ENCODE data around the gene TMEM45B.
A peak's percentile ranks its signal among the peaks of the same experiment; 100 is the strongest.
"Not testable (repeated sequence)": the region's sequence is repeated elsewhere in the genome, so short reads cannot be mapped to it uniquely, and the experiment has no call there.

TMEM45B gene

DNA sequence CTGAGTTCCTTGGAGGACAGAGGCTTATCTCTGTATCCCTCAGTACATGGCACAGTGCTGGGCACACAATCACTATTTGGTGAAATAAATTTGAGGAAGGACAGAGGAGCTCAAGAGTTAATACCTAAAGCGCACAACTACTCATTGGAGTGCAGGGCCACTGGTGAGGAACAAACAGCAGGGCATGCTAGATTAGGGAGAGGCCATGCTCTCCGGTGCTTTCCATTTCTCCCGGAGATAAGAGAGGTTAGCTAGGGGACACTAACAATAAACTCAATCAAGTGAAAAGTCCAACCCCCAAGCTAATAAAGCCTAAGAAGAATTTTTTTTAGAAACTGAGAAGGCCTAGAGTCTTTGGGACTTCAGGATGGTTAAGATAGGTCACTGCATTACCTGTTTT, 50.7 kb downstream of the TMEM45B start:
- no peak for DNase-seq (ENCODE audit: low spot score)
- TF ChIP-seq, protein P1, sequence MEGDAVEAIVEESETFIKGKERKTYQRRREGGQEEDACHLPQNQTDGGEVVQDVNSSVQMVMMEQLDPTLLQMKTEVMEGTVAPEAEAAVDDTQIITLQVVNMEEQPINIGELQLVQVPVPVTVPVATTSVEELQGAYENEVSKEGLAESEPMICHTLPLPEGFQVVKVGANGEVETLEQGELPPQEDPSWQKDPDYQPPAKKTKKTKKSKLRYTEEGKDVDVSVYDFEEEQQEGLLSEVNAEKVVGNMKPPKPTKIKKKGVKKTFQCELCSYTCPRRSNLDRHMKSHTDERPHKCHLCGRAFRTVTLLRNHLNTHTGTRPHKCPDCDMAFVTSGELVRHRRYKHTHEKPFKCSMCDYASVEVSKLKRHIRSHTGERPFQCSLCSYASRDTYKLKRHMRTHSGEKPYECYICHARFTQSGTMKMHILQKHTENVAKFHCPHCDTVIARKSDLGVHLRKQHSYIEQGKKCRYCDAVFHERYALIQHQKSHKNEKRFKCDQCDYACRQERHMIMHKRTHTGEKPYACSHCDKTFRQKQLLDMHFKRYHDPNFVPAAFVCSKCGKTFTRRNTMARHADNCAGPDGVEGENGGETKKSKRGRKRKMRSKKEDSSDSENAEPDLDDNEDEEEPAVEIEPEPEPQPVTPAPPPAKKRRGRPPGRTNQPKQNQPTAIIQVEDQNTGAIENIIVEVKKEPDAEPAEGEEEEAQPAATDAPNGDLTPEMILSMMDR (IDR thresholded peaks at IDR 0.05; ENCODE audit: extremely low read depth, missing control alignments): no peak

DNA sequence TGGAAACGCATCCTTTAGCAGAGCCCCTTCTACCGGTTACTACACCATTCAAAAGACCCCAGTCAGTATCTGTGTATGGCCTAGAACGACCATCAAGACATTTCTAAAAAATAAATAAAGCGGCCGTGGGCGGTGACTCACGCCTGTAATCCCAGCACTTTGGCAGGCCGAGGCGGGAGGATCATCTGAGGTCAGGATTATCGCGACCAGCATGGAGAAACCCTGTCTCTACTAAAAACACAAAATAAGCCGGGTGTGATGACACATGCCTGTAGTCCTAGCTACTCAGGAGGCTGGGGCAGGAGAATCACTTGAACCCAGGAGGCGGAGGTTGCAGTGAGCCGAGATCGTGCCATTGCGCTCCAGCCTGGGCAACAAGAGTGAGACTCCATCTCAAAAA, 53.0 kb downstream of the TMEM45B start:
- DNase-seq (ENCODE audit: low spot score): not testable (repeated sequence)

DNA sequence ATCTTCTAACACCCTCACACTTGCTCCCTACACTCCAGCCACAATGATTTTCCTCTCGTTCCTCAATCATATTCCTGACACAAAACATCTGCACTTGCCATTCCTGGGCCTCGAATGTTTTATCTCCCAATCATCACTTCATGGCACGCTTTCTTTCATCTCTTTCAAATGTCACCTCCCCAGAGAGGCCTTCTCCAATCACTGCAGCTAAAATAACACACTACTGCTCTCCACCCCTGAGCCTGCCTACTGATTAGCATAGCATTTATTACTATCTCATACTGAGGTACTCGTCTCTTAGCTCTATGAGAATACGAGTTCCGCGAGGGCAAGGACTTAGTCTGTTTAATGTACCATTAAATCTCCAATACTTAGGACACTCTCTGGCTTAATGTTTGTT, 56.3 kb downstream of the TMEM45B start:
- no peak for DNase-seq (ENCODE audit: low spot score)
- TF ChIP-seq, protein P1 (IDR thresholded peaks at IDR 0.05; ENCODE audit: extremely low read depth, missing control alignments): no peak

DNA sequence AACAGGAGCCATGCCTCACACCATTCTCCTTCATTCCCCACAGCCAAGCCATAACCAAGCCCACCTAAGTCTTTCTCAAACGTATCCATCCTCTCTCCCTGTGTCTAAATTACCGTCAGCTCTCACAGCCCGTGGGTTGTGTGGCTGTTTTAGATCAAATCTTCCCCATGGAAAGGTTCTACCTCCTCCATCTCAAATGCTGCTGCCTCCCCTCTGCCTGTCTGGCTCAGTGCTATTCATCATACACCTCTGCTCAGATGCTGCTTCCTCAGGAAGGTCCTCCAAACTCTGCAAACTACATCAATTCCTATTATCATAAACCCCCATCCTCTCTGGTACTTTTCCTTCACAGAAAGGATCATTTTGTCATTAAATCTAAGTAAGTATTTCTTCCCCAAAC, 64.7 kb downstream of the TMEM45B start:
- no peak for DNase-seq (ENCODE audit: low spot score)
- TF ChIP-seq, protein P1 (IDR thresholded peaks at IDR 0.05; ENCODE audit: extremely low read depth, missing control alignments): no peak

DNA sequence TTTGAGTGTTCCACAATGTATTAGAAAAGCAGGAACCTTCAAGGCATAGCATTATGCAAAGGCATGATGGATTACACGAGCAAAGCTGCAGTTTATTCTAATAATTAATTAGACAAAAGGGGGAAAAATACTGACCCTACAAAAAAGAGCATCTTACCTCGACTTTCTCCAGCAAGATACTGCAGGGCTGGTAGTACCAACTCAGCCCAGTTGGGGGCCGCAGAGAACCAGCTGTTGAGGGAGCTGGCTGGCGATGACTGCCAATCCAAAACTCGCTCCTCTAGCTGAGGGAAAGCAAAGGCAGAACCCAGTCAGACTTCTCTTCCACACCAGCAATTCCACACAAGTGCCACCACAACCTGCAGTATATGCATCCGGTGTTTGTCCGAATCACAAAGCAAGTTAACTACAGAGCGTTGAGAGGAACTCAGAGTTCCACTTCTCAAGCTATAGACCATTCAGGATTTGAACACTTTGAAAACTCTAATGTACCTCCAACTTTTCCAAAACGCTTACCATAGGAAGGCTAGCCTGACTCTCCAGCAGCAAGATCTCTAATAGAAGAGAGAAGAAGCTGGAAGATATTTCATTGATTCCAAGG, 66.0 kb downstream of the TMEM45B start:
- DNase-seq (ENCODE audit: low spot score): peak; percentile 40
- TF ChIP-seq, protein P1 (IDR thresholded peaks at IDR 0.05; ENCODE audit: extremely low read depth, missing control alignments): no peak

DNA sequence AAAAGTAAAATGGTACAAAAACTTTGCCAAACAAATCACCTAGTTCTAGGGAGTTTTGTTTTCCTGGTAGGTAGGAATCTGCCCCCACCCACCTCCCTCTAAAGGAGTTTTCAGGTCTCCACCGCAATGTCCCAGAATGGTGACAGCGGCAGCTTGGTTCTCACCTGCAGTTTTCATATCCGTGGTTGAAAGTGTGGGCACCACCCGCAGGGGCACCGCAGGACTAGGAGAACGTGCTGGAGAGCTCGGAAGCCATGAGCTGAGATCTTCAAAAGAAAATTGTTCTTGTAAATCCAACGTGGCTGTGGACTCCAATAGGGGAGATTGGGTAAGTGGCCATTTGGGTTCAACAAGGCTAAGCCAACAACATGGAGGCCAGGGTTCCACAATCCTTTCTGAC, 68.9 kb downstream of the TMEM45B start:
- no peak for DNase-seq (ENCODE audit: low spot score)
- TF ChIP-seq, protein P1 (IDR thresholded peaks at IDR 0.05; ENCODE audit: extremely low read depth, missing control alignments): no peak

DNA sequence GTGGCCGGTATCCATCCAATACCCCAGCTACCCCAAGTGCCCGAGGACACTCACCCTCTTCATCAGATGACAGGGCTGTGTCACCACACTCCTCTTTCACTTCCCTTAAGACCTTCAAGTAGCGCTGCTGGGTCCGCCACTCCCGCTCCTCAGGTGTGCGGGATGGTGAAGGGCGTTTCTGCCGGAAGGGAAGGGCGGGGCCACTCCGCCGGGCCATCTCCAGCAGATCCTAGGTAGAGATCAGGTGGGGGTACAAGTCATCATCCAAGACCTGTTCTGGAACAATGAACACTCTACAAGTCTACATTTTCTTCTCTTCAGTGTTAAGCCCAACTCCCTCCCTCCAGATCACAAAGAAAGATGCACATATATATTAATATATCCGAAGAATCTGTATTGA, 69.7 kb downstream of the TMEM45B start:
- DNase-seq (ENCODE audit: low spot score): no peak

DNA sequence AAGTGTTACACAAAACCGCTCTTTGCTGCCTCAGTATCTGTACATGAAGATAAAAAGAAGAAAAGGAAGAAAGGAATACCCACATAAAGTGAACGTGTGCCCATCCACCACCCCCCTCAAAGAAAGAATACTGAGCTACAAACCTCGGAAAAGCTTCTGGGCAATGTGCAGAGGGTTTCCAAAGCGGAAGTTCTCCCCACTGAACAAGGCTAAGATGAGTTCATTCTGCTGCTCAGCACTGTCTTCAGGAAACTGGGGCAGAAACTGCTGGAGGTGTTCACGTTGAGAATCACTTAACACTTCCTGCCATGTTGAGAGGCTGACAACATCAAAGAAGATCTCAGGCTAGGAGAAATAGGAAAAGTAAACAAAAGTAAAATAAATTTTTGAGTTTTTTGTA, 72.8 kb downstream of the TMEM45B start:
- TF ChIP-seq, protein P1 (IDR thresholded peaks at IDR 0.05; ENCODE audit: extremely low read depth, missing control alignments): no peak
- DNase-seq (ENCODE audit: low spot score): no peak

More for the DNA sequence above, 69.7 kb downstream of the TMEM45B start:
- TF ChIP-seq, protein P1 (IDR thresholded peaks at IDR 0.05; ENCODE audit: extremely low read depth, missing control alignments): no peak

Data from GM20000 (cell line).